GM23338 (cell line): ENCODE data around the gene ATP1B4. TPM values are rescaled to one million over a fixed set of nuclear protein-coding genes. Genes with fewer than 3 reads are reported as not detected.

Experiments used
- ATAC-seq: fragments of 200-7000 bp; cut with Tn5 transposase; 3 replicates; pipeline ENCODE4 v1.9.1; 2020
- DNase-seq: peaks from one replicate; pipeline ENCODE4 v3.0.0-alpha.2; 2015; ENCODE audit warnings: low spot score
- H2AFZ ChIP-seq: fragments of 200-600 bp; sonication (generic); 2 replicates; pipeline ENCODE4 v1.8.0; 2016; ENCODE audit warnings: antibody characterized with exemption, mild to moderate bottlenecking, moderate library complexity
- H3F3A ChIP-seq: fragments of 200-600 bp; sonication (generic); replicated peaks from 2 replicates; pipeline ENCODE4 v1.8.0; 2017; ENCODE audit warnings: antibody characterized with exemption, mixed run types, low read depth
- H3K27ac ChIP-seq: fragments of 200-600 bp; sonication (generic); 2 replicates; pipeline ENCODE4 v1.6.1; 2016; ENCODE audit warnings: low read depth
- H3K27me3 ChIP-seq: fragments of 200-600 bp; sonication (generic); 2 replicates; pipeline ENCODE4 v1.8.0; 2016; ENCODE audit warnings: mild to moderate bottlenecking, mixed run types, moderate library complexity; ENCODE audit not compliant: insufficient read depth
- H3K36me3 ChIP-seq: fragments of 200-600 bp; sonication (generic); 2 replicates; pipeline ENCODE4 v1.8.0; 2016; ENCODE audit warnings: mild to moderate bottlenecking; ENCODE audit not compliant: insufficient read depth
- H3K4me1 ChIP-seq: fragments of 200-600 bp; sonication (generic); 2 replicates; pipeline ENCODE4 v1.8.0; 2016; ENCODE audit warnings: mild to moderate bottlenecking, moderate library complexity; ENCODE audit not compliant: insufficient read depth
- H3K4me2 ChIP-seq: fragments of 200-600 bp; sonication (generic); 2 replicates; pipeline ENCODE4 v1.7.1; 2017; ENCODE audit warnings: mixed run types
- H3K4me3 ChIP-seq: fragments of 200-600 bp; sonication (generic); 2 replicates; pipeline ENCODE4 v1.6.1; 2016; ENCODE audit warnings: mixed run types
- H3K79me2 ChIP-seq: fragments of 200-600 bp; sonication (generic); replicated peaks from 2 replicates; pipeline ENCODE4 v1.8.0; 2017; ENCODE audit warnings: mild to moderate bottlenecking; ENCODE audit not compliant: insufficient read depth
- H3K9me2 ChIP-seq: fragments of 200-600 bp; sonication (generic); 2 replicates; pipeline ENCODE4 v1.8.0; 2017; ENCODE audit not compliant: insufficient read depth
- H4K20me1 ChIP-seq: fragments of 200-600 bp; sonication (generic); replicated peaks from 2 replicates; pipeline ENCODE4 v1.8.0; 2017; ENCODE audit warnings: mild to moderate bottlenecking; ENCODE audit not compliant: insufficient read depth
- H3K27ac Mint-ChIP-seq: 2 replicates; pipeline ENCODE4 v1.8.0; 2020; ENCODE audit warnings: inconsistent platforms, mild to moderate bottlenecking, moderate library complexity, mixed read lengths
- H3K27me3 Mint-ChIP-seq: 3 replicates; pipeline ENCODE4 v1.8.0; 2022; ENCODE audit warnings: low read depth, mild to moderate bottlenecking, moderate library complexity, mixed read lengths, inconsistent platforms; ENCODE audit not compliant: insufficient read depth, poor library complexity
- H3K36me3 Mint-ChIP-seq: 3 replicates; pipeline ENCODE4 v1.8.0; 2021; ENCODE audit warnings: low read depth, mild to moderate bottlenecking, inconsistent platforms, moderate library complexity, mixed read lengths
- H3K4me1 Mint-ChIP-seq: 3 replicates; pipeline ENCODE4 v1.8.0; 2020; ENCODE audit warnings: mild to moderate bottlenecking, inconsistent platforms, mixed read lengths
- H3K4me3 Mint-ChIP-seq: 3 replicates; pipeline ENCODE4 v1.8.0; 2021; ENCODE audit warnings: moderate library complexity, mild to moderate bottlenecking, inconsistent platforms, mixed read lengths
- H3K9me3 Mint-ChIP-seq: 3 replicates; pipeline ENCODE4 v1.8.0; 2020; ENCODE audit warnings: moderate library complexity, mild to moderate bottlenecking, inconsistent platforms, mixed read lengths
- CREB1 ChIP-seq: fragments of 250-450 bp; sonication (Bioruptor Pico); IDR thresholded peaks from 2 replicates; pipeline ENCODE4 v1.5.0; 2020; ENCODE audit warnings: low read depth, mild to moderate bottlenecking, moderate library complexity
- CTCF ChIP-seq, 2 experiments: fragments of 200-600 bp in 1 of 2; sonication (generic) in 1 of 2; conservative IDR thresholded peaks; 2 replicates each; pipeline versions ENCODE4 v1.5.1 to v1.6.1; 2016 to 2017; ENCODE audit warnings: antibody characterized with exemption in 2 of 2, low read depth in 2 of 2, mild to moderate bottlenecking in 2 of 2, moderate library complexity in 1 of 2
- EZH2phosphoT487 ChIP-seq: fragments of 200-600 bp; sonication (generic); IDR thresholded peaks from one replicate; pipeline ENCODE4 v1.8.1; 2018; ENCODE audit warnings: antibody characterized with exemption; ENCODE audit not compliant: unreplicated experiment
- REST ChIP-seq: IDR thresholded peaks from one replicate; pipeline ENCODE4 v1.6.1; 2018; ENCODE audit warnings: antibody characterized with exemption; ENCODE audit not compliant: unreplicated experiment
- ZNF462 ChIP-seq: fragments of 250-450 bp; sonication (Bioruptor Pico); IDR thresholded peaks from 2 replicates; pipeline ENCODE4 v1.5.0; 2020; ENCODE audit warnings: mild to moderate bottlenecking, moderate library complexity
- polyA plus RNA-seq: library from polyadenylated mRNA; unstranded; fragments of >200 nt; fragmentation: Nextera tagmentation; extraction: Ambion mirVana; gene quantifications from 2 replicates; pipeline ENCODE4 v1.2.1, GENCODE V29; 2016
- total RNA-seq: library from RNA; depleted of rRNA; stranded (reverse); fragments of >200 nt; shearing (Covaris generic); gene quantifications from 2 replicates; pipeline ENCODE4 v1.2.3, GENCODE V29; 2014

The ATP1B4 gene
- total and polyA plus RNA-seq, 2 experiments from 2014 or later, result not detected

GRCh38 chrX:120334603-120335002 lies 27.3 kb upstream of the ATP1B4 start:
- H3K4me3 ChIP-seq, result no peak overlapping the region
- no peak overlapping the region for H3K4me3 Mint-ChIP-seq
- peaks cover 30% of the 10 kb centered on the region for H3K9me3 Mint-ChIP-seq
- H3K4me1 Mint-ChIP-seq, result peaks cover 18% of the 10 kb centered on the region
- ATAC-seq (no peak), DNase-seq (no peak)
- no peak overlapping the region for H3K27ac ChIP-seq
- H3K27me3 Mint-ChIP-seq, result no peaks in the 10 kb centered on the region
- no peaks in the 10 kb centered on the region for H3K9me2 ChIP-seq
- H3K27me3 ChIP-seq, result no peaks in the 10 kb centered on the region
- no peak overlapping the region for H3K27ac Mint-ChIP-seq
- H3K36me3 Mint-ChIP-seq, result peaks cover 17% of the 10 kb centered on the region; the same call in 1 of the 3 replicates
- H3K4me2 ChIP-seq, result no peak overlapping the region
- H3K4me1 ChIP-seq, result peaks cover 8% of the 10 kb centered on the region
- no peak for TF ChIP-seq CTCF (conservative IDR thresholded peaks at IDR 0.05; ENCODE audit: low read depth in 2 of 2)
- no peak for TF ChIP-seq CREB1
- TF ChIP-seq ZNF462, result no peak
- TF ChIP-seq EZH2phosphoT487, result no peak
- TF ChIP-seq REST, result no peak
- no peaks in the 10 kb centered on the region for H3K36me3 ChIP-seq
- no peaks in the 10 kb centered on the region for H3K79me2 ChIP-seq
- no peaks in the 10 kb centered on the region for H4K20me1 ChIP-seq
- H2AFZ ChIP-seq, result no peak overlapping the region
- H3F3A ChIP-seq, result no peaks in the 10 kb centered on the region
